GOT3 (cell line): ENCODE measurements around the gene RABGAP1.

ENCODE experiments used
- DNase-seq: peaks from one replicate; lab custom pipeline; 2025; ENCODE audit warnings: mixed read lengths; lab: John Stamatoyannopoulos, UW

Gene RABGAP1

DNA sequence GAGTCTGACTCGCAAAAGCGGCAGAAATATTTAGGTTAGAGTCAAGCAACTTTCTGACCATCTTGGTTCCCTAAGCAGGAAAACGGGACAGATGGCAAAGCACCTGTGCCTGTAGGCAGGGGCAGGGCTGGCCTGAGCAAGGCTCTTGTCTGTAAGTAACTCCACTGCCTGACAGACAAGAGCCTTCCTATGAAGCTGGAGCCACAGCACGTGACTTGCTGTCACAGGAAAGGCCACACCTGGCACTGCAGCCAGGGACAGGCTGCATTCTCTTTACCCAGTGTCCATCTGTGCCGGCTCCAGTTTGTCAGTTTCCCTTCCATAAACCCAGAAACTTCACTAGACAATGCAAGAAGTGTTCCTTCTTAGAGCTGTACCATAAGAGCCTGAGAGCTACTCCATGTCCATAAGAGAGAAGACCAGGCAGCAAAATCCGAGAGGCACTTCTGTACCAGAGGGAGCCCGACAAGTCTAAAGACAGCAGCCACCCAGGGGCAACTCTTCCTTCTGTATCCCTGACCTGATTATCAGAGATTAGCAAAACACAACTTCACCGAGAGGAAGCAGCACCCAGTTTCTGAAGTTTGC lies 170.7 kb downstream of the RABGAP1 start:
- no peak for DNase-seq

DNA sequence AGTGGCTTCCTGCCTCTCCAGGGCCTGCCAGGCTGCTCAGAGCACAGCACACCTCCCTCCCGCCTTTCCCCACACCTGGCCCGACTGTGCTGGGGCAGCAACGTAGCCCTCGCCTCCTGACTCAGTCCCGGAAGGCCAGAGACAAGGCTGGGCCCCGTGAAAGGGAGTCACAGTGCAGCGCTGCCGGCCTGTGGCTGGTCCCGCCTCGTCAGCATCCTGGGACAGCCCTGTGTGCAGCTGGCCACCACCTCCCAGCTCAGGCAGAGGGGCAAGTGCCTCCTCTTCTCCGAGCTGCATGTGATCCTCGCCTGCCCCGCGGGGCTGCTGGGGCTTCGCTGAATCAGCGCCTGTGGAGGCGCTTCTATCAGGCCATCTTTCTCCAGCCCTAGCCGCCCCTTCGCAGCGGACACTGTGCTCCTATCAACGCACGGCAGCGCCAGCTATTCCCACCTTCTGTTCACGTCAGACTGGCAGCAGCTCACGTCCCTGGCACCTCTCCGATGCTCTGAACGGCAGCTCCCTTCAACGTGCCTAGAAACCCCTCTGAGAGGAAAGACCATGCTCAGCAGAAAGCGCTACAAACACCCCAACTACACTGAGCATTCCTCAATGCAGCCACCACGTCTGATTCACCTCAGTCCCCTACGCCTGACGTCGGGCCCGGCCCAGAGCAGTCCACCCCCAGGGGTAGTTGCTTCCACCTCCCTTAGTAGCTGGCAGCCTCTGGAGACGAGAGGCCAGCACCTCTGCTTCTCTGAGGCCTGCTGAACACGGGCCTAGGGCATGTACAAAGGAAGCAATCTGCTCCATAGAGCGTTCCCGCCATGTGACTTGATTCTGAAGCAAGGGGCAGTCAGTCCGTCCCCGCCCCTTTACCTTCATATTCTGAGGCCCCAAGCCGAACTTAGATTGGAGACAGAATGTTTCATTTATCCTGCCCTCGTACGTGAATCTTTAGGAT lies 171.5 kb downstream of the RABGAP1 start:
- no peak for DNase-seq

DNA sequence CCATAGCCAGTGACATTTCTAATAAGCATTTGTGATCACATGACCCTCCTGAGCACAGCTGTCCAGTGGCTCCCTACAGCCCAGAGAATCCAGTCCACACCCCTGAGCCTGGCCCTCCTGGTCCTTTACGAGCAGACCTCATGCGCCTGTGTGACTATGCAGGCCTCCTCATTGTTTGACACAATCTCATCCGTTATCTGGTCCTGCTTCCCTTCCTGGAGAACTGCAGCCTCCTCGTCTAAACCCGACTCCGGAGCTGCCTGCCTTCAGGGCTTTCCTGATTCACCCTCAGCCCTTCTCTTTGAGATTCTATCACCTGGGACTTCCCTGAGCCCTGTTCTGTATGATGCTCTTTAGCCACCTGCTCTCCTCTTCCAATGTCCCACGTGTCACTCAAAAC lies 172.4 kb downstream of the RABGAP1 start:
- no peak for DNase-seq

DNA sequence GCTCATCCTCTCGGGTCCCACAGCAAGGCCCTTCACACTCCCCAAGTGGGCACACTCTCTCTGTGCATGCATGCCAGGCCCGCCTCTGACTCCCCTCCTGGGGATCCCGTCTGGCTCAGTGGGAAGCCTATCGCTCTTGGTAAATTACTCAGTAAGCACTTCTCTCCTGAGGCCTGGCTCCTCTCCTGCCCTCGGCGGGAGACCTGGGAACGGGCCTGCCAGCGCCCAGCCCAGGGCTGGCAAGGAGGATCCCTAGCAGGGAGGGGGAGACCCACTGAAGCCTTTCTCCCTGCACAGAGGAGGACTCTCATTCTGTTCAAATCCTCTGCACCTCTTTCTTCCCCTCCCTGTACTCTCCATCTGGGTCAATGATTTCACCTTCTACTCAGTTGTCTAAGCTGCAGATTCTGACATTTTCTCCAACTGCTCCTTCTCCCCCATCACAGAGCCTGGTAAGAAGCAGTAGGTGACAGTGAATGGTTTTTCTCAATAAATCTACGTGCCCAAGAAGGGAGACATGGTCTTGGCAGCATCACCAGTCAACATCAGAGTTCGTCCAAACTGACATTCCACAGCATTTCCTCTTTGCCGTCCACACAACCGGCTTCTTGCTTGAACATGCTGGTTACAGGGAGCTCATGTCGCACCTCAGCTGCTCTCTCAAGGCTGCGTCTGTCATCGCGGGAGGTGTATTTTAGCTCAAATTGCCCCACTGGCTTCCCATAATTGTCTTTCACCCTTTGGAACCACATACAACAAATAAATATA lies 174.5 kb downstream of the RABGAP1 start:
- no peak for DNase-seq

DNA sequence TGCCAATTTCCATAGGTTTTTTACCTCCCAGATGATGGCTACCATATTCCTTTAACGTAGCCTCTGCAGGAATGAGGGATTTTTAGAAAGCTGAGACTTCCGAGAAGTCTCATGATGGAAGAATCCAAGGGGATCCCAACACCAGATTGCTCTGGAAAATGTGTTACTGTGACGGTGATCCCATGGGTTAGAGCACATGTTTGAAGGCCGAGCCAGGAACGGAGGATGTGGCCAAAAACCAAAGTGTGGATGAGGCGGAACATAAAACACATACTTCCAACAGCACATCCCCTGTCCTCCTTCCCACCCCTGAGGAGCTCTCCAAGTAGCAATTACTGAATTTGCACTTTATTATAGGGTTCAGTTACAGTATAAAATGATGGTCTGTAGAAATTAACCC lies 175.2 kb downstream of the RABGAP1 start:
- no peak for DNase-seq

DNA sequence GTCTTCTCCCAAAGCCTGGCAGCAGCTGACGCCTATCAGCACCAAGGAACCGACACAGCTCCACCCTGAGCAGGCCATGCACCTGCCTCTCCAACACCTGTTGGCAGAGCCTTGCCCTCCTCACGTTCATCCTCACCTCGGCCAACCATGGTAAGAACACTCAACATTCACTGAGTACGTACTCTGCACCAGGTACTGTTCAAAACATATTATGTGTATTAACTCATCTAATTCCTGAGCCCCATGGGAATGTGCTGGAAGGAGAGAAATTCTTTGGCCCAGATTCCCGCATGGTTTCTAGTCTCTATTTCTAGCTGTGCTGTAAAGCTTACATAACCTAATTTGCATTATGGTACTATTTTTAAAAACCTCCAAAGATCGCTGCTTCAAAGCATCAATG lies 178.7 kb downstream of the RABGAP1 start:
- no peak for DNase-seq

DNA sequence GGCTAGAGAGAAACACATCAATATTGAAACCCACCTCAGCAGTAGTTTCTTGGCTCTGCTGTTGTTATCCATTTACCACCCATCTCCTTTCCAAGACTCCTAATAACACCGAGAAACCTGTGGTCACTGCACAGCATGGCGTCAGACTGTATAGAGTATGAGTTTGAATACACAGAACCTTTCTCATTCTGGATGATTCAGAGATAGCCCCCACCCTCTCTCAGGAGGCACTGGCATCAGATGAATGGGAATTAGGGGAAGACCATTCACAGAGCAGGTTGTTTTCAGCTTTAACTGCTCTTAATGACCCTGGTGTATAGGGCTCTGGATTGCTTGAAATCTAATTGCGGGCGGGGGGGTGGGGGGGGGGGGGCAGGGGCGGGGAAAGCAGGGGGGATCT lies 179.3 kb downstream of the RABGAP1 start:
- no peak for DNase-seq

DNA sequence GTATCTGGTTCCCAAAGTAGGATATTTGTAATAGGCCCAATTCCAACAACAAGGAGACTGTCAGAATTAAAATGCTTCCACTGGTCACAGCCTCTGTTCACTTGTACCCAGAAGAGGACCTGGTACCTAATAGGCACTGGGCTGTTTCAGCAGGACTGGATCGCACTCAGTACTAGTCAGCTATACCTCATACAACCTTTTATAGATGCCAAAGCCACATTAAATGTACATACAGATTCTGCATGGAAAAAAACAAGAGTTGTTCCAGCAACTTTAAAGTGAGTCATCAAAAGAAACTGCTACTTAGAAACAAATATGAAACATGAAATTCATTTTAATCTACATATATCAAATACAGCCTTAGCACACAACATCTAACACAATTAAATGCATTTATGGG lies 180.1 kb downstream of the RABGAP1 start:
- no peak for DNase-seq

DNA sequence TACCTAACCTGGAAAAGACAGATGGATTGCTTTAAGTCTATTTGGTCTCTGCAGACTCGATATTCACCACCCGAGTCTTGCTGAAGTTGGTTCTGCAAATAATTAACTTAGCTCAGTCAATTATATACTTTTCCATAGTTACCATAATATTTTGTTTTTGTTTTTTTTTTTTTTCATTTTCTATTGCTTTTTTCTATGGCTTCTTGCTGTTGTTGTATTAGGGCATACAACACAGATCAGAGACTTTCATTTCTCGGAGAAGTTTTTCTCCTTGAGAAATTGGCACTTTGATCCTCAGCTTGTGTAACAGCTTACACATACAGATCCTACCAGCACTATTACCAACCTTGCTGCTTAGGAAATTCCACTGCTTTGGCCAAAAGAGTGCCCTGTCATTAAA lies 180.6 kb downstream of the RABGAP1 start:
- DNase-seq, result no peak

DNA sequence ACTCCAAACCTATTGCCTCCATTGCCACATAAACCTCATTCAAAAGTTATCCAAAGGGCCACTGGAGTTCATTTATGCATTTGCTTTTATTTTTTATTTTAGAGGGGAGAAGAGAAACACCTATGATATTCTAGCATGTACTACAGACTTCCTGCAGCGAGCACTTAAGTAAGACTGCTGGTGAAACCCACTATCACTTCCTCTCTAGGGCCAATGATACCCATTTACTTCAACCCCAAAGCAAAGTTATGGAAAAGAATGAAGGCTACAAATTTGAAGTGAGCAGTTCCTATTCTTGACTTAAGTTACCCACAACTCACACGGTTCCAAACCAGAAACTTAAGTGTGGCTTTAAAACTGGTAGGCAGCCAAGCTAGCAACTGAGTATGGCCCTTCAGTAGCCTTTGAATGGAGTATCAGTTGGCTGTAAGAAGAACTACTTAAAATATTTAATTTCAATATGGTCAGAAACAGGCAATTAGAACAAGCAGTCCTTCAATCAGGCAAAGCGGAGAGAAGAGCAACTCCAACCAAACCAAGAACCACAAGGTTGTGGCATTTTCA lies 186.8 kb downstream of the RABGAP1 start:
- no peak for DNase-seq

DNA sequence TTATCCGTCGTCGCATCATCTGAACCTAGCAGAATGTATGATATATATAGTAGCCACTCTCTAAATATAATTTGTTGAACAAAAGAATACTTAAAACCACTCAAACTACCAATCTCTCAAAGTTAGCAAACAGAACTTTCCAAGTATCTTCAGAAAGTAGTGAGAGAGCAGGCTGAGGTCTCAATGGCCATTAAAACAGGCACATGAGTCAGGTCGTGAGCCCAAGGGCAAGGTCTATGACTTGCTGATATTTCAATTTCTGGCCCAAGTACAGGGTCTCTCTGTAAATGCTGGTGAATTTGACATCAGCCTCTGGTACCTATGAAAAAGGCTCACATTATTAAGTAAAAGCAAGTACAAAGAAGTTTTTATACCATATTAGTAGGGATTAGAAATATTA lies 187.8 kb downstream of the RABGAP1 start:
- DNase-seq, result no peak

DNA sequence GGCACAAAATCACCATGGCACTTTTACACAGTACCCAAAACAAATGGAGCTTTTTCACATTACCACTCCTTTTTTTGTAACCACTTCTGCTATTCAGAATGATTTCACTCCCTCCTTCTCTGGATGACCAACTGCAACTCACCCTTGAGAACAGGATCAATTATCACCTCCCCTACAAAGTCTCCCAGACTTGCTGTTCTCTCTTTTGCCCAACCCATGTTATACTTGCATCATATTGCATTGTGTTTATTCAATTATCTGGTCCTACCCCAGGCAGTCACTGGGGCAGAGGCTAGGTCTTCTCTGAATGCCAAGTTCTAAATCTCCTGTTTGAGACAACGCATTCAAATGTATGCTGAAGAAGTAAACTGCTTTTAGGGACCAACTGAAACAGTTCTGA lies 188.6 kb downstream of the RABGAP1 start:
- DNase-seq, result no peak

DNA sequence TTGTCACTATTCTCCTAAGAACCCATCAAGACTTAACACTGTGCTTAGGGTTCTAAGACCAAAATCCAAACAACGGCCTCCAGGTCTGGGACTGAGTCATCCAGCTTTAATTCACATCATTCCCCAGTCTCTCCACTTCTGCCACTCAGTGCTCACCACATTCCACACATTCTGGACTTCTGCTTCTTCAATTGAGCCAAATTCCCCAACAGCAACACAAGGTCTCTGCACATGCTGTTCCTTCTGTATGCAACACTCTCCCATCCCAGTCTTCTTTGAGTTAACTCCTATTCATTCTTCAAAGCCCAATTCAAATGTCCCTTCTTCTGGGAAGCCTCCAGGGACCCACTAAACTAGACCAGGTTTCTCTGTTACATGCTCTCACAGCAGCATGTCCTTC lies 190.4 kb downstream of the RABGAP1 start:
- DNase-seq, result no peak

DNA sequence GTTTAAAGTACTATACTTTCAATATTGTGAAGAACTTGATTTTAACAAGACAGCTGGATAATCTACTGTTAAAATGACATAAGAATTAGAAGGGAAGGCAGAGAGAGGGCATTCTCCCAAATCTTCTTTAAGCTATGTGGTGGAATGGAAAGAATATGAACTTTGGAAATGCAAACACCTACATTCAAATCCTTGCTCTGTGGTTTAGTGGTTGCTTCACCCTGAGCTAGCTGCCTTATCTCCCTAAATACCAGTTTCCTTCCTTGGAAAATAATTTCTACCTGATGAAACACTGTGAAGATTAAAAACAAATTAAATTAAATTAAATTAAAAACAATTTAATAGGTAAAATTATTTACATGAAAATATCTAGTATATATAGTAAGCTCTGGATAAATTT lies 191.2 kb downstream of the RABGAP1 start:
- DNase-seq, result no peak

DNA sequence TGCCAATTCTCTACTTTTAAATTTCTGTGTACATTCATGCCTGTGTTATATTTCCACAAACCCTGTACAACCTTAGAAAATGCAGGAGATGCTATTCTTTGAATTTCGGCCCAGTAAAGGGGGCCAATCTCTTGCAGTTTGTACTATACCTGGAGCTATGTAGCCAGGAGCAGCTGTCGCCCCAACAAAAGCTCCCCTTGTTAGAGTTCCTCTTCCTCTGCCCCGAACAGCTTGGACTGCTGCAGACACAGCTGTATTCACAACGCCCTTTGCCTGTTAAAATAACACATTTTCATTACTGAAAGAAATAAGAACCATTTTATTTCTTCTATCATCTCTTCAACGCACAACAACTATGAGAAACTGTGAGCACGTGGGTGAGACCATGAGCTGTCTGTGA lies 191.9 kb downstream of the RABGAP1 start:
- no peak for DNase-seq

DNA sequence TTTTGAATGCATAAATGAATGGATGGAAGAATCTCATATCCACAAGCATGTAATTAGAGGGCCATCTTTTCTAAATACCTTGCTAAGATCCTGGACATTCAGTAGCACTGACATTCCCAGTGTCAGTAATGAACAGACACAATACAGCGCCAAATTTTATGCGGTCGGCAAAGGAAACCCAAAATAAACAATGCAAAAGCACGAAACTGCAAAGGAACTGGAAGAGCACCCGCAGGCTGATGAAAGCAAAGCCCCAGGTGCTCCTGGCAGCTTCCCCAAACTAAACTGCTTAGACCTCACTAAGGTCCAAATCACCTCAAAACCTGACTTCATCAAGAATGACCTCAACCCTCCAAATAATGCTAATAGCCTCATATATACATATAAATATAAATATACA lies 194.6 kb downstream of the RABGAP1 start:
- DNase-seq, result no peak

DNA sequence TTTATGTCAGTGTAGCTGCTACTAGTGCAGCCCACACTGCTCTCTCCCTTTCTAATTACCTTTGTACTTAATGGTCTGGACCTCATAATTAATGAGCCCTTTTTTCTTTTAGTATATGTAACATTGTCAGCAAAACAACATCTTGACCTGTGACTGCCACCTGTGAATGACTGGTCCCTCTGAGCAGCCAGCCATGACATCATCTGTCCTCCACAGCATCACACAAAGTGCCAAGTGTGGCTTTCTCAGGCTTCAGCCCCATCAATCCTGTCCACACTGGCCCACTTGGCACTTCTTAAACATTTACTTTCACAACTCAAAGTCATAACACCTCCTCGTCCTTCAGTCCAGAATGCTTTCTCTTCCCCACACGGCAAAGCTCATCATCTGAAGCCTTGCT lies 197.3 kb downstream of the RABGAP1 start:
- no peak for DNase-seq

DNA sequence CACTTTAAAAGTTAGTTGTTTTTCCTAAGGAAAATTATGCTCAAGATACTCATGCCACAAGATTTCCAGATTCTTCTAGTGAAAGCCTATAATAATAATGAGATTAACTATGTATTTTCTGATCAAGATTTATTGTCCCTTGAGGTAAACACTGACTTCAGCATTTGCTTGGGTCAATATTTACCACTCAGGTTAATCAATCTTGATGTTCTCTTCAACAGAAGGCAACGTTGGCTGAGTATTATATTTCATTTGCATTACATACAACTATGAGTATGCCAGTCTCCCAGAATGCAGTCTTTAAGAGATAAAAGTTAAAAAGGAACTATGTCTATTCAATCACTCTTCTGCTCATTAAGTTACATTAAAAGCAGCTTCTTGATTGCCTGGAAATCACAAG lies 208.2 kb downstream of the RABGAP1 start:
- no peak for DNase-seq

DNA sequence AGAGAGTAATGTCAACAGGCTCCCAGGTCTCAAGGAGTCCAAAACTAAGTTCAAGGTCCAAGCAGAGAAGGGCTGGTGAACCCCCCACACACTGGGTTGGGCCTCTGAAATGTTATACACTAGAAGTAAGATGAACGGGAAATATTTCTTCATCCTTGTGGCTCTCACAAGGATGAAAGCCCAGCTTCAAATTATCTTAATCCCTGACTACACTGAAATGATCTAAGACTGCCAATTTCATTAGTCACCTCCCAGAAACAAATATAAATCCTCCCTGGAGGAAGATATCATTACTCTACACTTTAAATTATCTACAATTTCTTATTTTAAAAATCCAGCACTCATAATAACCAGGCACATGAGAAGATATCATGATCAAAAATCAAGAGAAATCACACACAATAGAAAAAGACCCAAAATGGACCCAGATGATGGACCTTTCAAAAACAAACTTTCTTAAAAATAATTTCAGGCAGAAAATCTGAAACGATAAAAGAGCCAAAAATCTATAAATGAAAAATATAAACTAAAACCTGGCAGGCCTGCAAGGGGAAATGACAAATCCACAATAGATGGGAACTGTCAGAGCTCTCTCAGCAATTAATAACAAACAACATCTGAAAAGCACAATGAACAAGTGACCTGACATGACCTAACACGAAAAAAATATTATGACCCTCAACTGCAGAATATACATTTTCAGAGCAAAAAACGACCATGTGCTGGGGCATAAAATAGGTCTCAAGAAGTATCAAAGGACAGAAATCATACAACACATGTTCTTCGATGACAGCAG lies 210.1 kb downstream of the RABGAP1 start:
- DNase-seq, result no peak
